GM18907 (cell line): ENCODE results near the gene SLC7A6OS.

Source experiments
- ATAC-seq: cut with Tn5 transposase; IDR thresholded peaks from one replicate; pipeline ENCODE4 v1.9.1; 2021; ENCODE audit warnings: mild to moderate bottlenecking, moderate library complexity; ENCODE audit not compliant: unreplicated experiment

Gene SLC7A6OS

DNA sequence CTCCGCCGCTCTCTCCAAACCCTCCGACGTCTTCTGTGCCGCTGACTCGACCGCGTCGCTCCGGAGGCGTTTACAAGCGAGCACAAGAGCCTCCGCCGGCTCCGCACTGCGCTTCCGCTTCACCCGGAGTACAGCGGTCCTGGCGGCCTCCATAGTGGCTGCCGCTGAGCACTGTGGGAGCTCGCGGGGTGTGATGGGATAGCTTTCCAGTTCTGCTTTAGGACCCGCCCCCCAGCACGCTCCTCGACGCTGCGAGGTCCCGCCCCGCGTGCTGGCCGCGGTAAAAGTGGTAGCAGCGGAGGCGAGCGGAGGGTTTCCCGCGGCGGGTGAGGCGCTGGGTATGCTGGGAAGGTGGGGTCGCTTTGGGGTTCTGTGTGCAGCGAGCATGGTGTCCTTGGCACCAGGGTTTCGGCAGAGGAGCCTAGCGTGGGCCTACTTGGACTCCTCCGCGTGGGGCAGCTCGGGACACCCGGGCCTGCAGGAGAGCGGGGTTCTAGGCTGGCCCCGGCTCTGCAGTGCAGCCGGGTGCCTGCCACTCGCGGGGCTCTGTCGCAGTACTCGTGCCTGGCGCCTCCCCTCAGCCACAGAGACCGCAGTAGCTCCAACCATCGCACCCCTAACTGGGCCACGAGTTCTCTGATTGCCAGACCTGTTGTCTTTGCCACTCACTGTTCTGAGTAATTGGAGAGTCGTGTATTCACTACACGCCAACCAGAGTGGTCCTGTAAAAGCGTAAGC, at the start of gene SLC7A6OS, which contains the start of gene PRMT7:
SLC7A6OS (minus strand) TSS at position 173 of the 738 bp plus-strand sequence; CDS start at position 153, 20 bp downstream.
PRMT7 (plus strand) TSS at position 246 of the 738 bp plus-strand sequence. CDS start 4,961 bp downstream, outside the sequence.
- peak; percentile 97 for ATAC-seq

- ATAC-seq: no peak
Observed at GRCh38 chr16:68359398-68360191, 48.8 kb upstream of the SLC7A6OS start.

DNA sequence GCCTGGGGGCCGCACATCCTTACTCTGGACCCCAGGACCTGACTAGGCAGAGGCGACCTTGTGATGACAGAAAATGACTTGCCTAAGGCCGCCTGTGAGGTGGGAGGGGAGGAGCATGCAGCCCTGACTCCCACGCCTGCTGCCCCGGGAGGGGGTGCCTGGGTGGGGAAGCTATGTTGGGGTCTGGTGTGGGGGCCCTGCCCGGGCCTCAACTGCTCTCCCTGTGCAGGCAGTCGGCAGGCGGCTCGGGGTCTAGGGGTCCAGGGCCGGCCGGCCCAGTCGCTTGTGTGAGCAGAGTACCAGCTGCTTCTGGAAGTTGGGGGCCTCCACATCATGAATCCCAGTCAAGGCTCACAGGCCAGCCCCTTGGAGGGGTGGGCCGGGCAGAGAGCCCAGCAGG, 48.2 kb upstream of the SLC7A6OS start:
- ATAC-seq: no peak

- no peak for ATAC-seq
Observed at GRCh38 chr16:68357923-68358322, 47.2 kb upstream of the SLC7A6OS start.

DNA sequence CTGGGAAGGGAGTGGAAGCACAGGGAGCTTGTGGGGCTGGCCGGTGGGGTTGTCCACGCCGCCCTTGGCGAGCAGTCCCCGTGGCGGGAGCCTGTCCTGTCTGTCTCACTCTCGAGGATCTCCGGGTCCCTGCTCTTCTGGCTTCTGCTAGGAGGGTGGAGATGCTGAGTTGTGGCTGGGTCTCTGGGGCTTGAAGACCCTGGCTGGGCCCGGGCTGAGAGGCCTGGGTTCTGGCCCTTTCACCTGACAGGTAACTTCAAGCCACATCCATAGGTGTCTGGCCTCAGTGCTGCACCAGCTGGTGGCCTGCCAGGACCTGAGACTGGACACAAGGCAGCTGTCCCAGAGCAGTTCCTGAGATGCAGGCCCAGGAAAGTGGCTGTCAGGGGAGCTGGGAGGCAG, 46.8 kb upstream of the SLC7A6OS start:
- ATAC-seq: no peak

DNA sequence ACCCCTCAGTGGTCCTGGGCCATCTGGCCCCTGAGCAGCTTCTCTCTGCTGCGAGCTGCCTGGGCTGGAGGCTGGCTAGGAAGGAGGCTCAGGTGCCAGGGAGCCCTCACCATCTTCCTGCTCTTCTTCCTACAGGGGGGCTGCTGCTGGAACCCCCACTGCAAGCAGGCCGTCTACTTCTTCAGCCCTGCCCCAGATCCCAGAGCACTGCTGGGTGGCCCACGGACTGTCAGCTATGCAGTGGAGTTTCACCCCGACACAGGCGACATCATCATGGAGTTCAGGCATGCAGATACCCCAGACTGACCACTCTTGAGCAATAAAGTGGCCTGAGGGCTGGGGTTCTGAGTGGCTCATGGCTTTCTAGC, 46.2 kb upstream of the SLC7A6OS start:
- no peak for ATAC-seq

- peak; percentile 82 for ATAC-seq
Observed at GRCh38 chr16:68356249-68356918, 45.6 kb upstream of the SLC7A6OS start.

DNA sequence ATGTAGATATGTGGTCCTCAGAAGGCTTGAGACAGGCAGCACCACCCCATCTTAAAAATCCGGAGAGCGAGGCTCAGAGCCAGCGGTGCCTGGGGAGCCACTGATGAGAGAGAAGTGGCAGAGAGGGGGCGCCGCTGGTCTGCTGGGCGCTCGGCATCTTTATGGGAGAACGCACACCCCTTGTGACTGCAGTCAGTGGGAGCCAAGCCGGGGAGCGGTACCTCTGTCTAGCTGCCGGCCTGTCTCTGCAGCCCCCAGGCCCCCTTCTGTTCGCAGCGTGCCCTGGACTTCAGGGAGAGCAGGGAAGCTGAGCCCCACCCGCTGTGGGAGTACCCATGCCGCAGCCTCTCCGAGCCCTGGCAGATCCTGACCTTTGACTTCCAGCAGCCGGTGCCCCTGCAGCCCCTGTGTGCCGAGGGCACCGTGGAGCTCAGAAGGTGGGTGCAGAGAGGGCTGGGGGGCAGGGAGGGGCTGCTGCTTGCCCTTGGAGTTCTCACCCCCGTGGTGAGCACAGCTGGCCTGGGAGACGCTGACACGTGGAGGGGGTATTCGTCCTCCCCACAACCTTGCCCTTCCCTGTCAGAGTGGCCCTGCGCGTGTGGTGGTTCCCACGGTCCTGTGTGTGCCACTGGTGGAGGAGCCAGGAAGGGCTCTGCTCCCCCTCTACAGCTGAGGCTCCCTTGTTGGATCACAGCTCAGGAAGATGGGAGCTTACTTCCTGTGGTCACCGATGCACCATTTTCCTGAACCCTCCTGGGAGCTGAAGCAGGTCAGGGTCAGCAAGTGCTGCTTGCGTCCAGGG, 44.9 kb upstream of the SLC7A6OS start:
- ATAC-seq: peak; percentile 16

DNA sequence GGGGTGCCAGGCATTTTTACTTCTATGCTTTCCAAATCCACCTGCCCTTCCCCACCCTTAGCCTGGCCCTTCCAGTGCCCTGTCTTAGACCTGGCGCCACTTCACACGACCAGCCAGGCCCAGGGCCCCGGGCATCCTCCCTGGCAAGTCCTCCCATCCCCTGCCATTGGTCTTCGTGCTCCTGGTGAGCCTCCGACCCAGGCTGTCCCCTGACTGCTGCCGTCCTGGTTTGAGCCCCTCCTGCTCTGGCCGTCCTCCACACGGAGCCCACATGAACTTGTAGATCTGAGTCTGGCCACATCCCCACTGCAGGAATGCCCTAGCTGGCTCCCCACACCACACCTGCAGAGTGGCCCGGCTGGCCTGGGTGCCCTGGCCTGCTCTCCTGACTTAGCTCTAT, 44.1 kb upstream of the SLC7A6OS start:
- no peak for ATAC-seq

GRCh38 chr16:68353366-68353765, 42.6 kb upstream of the SLC7A6OS start:
- ATAC-seq: no peak

GRCh38 chr16:68351991-68352431, 41.3 kb upstream of the SLC7A6OS start:
- no peak for ATAC-seq

GRCh38 chr16:68351463-68351862, 40.7 kb upstream of the SLC7A6OS start:
- no peak for ATAC-seq

- no peak for ATAC-seq
Observed at GRCh38 chr16:68350813-68351350, 40.1 kb upstream of the SLC7A6OS start.

GRCh38 chr16:68349838-68350410, 39.2 kb upstream of the SLC7A6OS start:
- no peak for ATAC-seq

DNA sequence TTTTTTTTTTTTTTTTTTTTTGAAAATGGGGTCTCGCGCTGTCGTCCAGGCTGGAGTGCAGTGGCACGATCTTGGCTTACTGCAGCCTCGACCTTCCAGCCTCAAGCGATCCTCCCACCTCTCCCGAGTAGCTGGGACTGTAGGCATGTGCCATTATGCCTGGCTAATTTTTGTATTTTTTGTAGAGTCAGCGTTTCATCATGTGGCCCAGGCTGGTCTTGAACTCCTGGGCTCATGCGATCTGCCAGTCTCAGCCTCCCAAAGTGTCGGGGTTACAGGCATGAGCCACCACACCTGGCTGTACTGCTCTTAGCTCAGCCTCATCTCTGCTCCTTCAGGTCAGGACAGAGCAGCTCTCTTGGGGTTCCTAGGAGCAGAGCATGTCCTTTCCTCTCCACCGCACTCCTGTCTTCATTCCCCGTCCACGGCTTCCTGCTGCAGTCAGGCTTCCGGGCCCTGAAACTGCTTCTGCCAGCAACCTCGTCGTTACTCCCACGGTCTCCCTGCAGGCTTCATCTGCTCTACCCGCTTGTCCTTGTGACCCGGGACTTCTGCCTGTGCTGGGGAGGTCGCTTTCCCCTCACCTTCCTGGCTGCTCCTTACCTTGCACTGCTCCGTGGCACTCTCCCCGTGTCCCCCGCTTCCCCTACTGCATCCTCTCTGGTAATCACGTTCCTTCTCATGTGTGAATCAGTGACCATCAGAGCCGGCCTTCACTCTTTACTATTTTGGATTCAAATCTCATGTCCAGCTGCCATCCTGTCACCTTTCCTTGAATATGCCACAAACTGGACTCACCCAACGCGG, 38.1 kb upstream of the SLC7A6OS start:
- no peak for ATAC-seq

DNA sequence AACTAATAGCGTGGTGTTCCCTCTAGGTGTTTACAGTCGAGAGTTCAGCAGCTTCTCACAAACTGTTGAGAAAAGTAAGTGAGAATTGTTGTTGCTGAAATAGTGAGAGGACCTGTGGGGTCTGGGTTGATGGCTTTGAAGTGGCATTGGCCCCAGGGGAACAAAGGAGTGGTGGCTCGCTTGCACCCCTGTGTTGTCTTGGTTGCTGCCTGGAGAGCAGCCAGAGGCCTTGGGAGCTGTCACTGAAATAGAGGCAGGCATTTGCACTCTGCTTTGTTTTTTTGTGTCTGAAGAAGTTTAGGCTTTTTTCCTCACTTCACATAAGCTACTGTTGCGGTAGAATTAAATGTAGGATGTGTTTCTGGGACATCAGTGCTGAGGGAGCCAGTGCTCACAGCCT, 36.9 kb upstream of the SLC7A6OS start:
- no peak for ATAC-seq

DNA sequence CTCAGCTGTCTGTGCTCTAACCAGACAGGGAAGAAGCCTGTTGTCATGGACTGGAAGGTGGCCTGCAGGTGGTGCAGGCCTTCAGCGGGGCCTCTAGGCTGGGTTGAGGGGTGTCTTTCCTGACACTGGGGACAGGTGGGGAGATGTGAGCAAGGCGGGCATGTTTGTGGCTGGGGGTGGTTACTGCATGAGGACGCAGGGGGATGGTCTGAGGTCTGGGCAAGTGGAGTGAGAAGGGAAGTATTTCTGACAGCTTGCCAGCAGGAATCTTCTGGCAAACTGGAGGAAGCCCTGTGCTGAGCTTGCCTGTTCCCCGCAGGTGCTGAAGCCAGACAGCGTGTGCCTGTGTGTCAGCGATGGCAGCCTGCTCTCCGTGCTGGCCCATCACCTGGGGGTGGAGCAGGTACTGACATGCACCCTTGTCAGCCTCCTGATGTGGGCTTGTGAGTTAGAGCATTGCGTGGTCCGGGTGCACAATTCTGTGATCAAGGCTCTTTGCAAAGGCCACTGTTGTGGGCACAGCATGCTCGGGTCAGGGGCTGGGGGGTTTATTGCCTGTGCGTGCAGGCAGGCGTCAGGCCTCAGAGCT, 36.2 kb upstream of the SLC7A6OS start:
- no peak for ATAC-seq

DNA sequence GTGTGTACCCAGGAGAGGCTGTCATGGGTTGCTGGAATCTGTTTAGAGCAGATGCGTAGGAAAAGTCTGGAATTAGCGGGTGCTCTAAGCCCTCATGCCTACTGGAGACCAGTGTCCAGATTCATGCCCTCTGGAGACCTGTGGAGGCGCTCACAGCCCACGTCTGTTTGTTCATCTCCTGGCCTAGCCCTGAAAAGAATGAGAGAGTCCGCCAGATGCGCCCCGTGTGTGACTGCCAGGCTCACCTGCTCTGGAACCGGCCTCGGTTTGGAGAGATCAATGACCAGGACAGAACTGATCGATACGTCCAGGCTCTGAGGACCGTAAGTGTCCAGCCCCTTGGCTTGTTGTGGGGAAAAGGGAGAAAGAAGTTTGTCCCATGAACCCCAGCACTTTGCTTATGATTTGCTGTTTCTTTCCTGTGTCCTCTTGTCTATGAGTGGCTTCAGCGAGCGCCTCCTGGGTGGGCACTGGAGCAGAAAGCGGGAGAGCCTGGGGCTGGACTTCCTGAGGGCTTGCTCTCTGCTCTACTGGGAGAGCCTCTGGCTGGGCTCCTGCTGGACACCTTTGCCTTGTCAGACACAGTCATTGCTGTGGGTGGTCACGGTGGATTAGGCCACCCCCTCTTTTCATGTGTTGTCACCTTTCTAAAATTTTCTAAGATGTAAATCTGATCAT, 35.4 kb upstream of the SLC7A6OS start:
- ATAC-seq: no peak
